ENCODE results near the gene LZIC.

Gene LZIC

GRCh38 chr1:9904596-9904995 is 38.6 kb downstream of the LZIC start:
- Mint-ChIP-seq H3K36me3 (no peaks in the 10 kb centered on the region), H3K9me3 (no peaks in the 10 kb centered on the region), H3K4me3 (no peak overlapping the region), H3K4me1 (peaks cover 31% of the 10 kb centered on the region), H3K27ac (no peak overlapping the region), H3K27me3 (peaks cover 4% of the 10 kb centered on the region)
- CTCF ChIA-PET: interaction anchor here (0.6 to 1.2 kb wide), 4 partner anchors 9 to 233 kb away, joined by 3 to 4 read pairs (median 4); no protein-coding TSS in a partner anchor
- no peak for DNase-seq

- H3K4me3 Mint-ChIP-seq: no peak overlapping the region
- no peak for DNase-seq
- H3K4me1 Mint-ChIP-seq: peaks cover 25% of the 10 kb centered on the region
- CTCF ChIA-PET: interaction anchor here (0.6 to 1.6 kb wide), 3 partner anchors 9 to 120 kb away, joined by 4 to 5 read pairs (median 4); no protein-coding TSS in a partner anchor
- H3K36me3 Mint-ChIP-seq: no peaks in the 10 kb centered on the region
- peaks cover 4% of the 10 kb centered on the region for H3K27me3 Mint-ChIP-seq
- H3K27ac Mint-ChIP-seq: no peak overlapping the region
- no peaks in the 10 kb centered on the region for H3K9me3 Mint-ChIP-seq
Measured at GRCh38 chr1:9903801-9904527, 39.2 kb downstream of the LZIC start.

- Mint-ChIP-seq H3K27ac (no peak overlapping the region), H3K4me1 (peaks cover 13% of the 10 kb centered on the region)
Measured at GRCh38 chr1:9902060-9902452, 41.1 kb downstream of the LZIC start.

GRCh38 chr1:9901148-9902059 is 41.8 kb downstream of the LZIC start:
- peaks cover 13% of the 10 kb centered on the region for H3K4me1 Mint-ChIP-seq
- no peak overlapping the region for H3K4me3 Mint-ChIP-seq
- no peak for DNase-seq
- CTCF ChIA-PET: interaction anchor here (1.1 kb wide), 1 partner anchor 25 kb away, joined by 3 read pairs; no protein-coding TSS in a partner anchor
- H3K27ac Mint-ChIP-seq: no peak overlapping the region
- H3K36me3 Mint-ChIP-seq: no peaks in the 10 kb centered on the region
- H3K9me3 Mint-ChIP-seq: no peaks in the 10 kb centered on the region
- no peaks in the 10 kb centered on the region for H3K27me3 Mint-ChIP-seq

More at GRCh38 chr1:9902060-9902452, 41.1 kb downstream of the LZIC start:
- CTCF ChIA-PET: no interaction called here
- Mint-ChIP-seq H3K36me3 (no peaks in the 10 kb centered on the region), H3K4me3 (no peak overlapping the region), H3K9me3 (no peaks in the 10 kb centered on the region), H3K27me3 (no peaks in the 10 kb centered on the region)
- DNase-seq: no peak

GRCh38 chr1:9900142-9901043 is 42.8 kb downstream of the LZIC start:
- Mint-ChIP-seq H3K9me3 (no peaks in the 10 kb centered on the region), H3K27ac (peak overlapping the region; percentile 24), H3K36me3 (no peaks in the 10 kb centered on the region), H3K4me3 (no peak overlapping the region), H3K4me1 (peaks cover 13% of the 10 kb centered on the region), H3K27me3 (no peaks in the 10 kb centered on the region)
- DNase-seq: peak; percentile 23
- CTCF ChIA-PET: interaction anchor here (1.1 kb wide), 1 partner anchor 24 kb away, joined by 3 read pairs; no protein-coding TSS in a partner anchor

GRCh38 chr1:9894115-9894514 is 49.1 kb downstream of the LZIC start:
- no peaks in the 10 kb centered on the region for H3K36me3 Mint-ChIP-seq
- H3K27ac Mint-ChIP-seq: no peak overlapping the region
- no peak overlapping the region for H3K4me3 Mint-ChIP-seq
- CTCF ChIA-PET: no interaction called here
- no peaks in the 10 kb centered on the region for H3K27me3 Mint-ChIP-seq
- H3K9me3 Mint-ChIP-seq: no peaks in the 10 kb centered on the region
- peaks cover 16% of the 10 kb centered on the region for H3K4me1 Mint-ChIP-seq
- no peak for DNase-seq

- Mint-ChIP-seq H3K36me3 (no peaks in the 10 kb centered on the region), H3K27me3 (no peaks in the 10 kb centered on the region), H3K4me3 (no peak overlapping the region), H3K9me3 (no peaks in the 10 kb centered on the region), H3K27ac (no peak overlapping the region), H3K4me1 (peaks cover 16% of the 10 kb centered on the region)
- DNase-seq: no peak
- CTCF ChIA-PET: interaction anchor here (1.1 kb wide), 1 partner anchor 11 kb away, joined by 3 read pairs; no protein-coding TSS in a partner anchor
Measured at GRCh38 chr1:9892563-9893528, 50.3 kb downstream of the LZIC start.

- Mint-ChIP-seq H3K27ac (no peak overlapping the region), H3K27me3 (no peaks in the 10 kb centered on the region), H3K4me1 (peaks cover 16% of the 10 kb centered on the region), H3K4me3 (no peak overlapping the region), H3K9me3 (no peaks in the 10 kb centered on the region), H3K36me3 (no peaks in the 10 kb centered on the region)
- no peak for DNase-seq
- CTCF ChIA-PET: interaction anchor here (0.8 to 1.4 kb wide), 2 partner anchors 13 to 14 kb away, joined by 3 to 4 read pairs; no protein-coding TSS in a partner anchor
Measured at GRCh38 chr1:9891207-9891606, 52.0 kb downstream of the LZIC start.

GRCh38 chr1:9890224-9890731 is 52.9 kb downstream of the LZIC start:
- CTCF ChIA-PET: interaction anchor here (0.8 to 1.4 kb wide), 3 partner anchors 13 to 15 kb away, joined by 3 to 4 read pairs (median 4); no protein-coding TSS in a partner anchor
- Mint-ChIP-seq H3K9me3 (no peaks in the 10 kb centered on the region), H3K4me3 (no peak overlapping the region), H3K27ac (no peak overlapping the region), H3K4me1 (peaks cover 16% of the 10 kb centered on the region), H3K36me3 (no peaks in the 10 kb centered on the region), H3K27me3 (no peaks in the 10 kb centered on the region)
- DNase-seq: no peak

- peaks cover 16% of the 10 kb centered on the region for H3K4me1 Mint-ChIP-seq
- no peak overlapping the region for H3K27ac Mint-ChIP-seq
- no peaks in the 10 kb centered on the region for H3K27me3 Mint-ChIP-seq
- H3K4me3 Mint-ChIP-seq: no peak overlapping the region
- CTCF ChIA-PET: no interaction called here
- no peaks in the 10 kb centered on the region for H3K9me3 Mint-ChIP-seq
- DNase-seq: no peak
- no peaks in the 10 kb centered on the region for H3K36me3 Mint-ChIP-seq
Measured at GRCh38 chr1:9889411-9889810, 53.8 kb downstream of the LZIC start.

- Mint-ChIP-seq H3K27me3 (no peaks in the 10 kb centered on the region), H3K9me3 (no peaks in the 10 kb centered on the region), H3K4me3 (no peak overlapping the region), H3K27ac (no peak overlapping the region), H3K36me3 (no peaks in the 10 kb centered on the region), H3K4me1 (peaks cover 14% of the 10 kb centered on the region)
- DNase-seq: no peak
- CTCF ChIA-PET: no interaction called here
Measured at GRCh38 chr1:9888886-9889285, 54.3 kb downstream of the LZIC start.

GRCh38 chr1:9887070-9887469 is 56.1 kb downstream of the LZIC start:
- no peaks in the 10 kb centered on the region for H3K9me3 Mint-ChIP-seq
- no peaks in the 10 kb centered on the region for H3K36me3 Mint-ChIP-seq
- H3K4me1 Mint-ChIP-seq: peaks cover 12% of the 10 kb centered on the region
- CTCF ChIA-PET: no interaction called here
- no peak overlapping the region for H3K27ac Mint-ChIP-seq
- H3K4me3 Mint-ChIP-seq: no peak overlapping the region
- no peaks in the 10 kb centered on the region for H3K27me3 Mint-ChIP-seq
- DNase-seq: no peak

Measured in activated naive CD4-positive, alpha-beta T cell treated with anti-CD3 and anti-CD28 coated beads, Interleukin-2, amount 10 ng/mL, durations not matched to agents 7 days and 5 days (primary cell).